Measurements from ENCODE around the gene MSRB2.
A peak's percentile ranks its signal among the peaks of the same experiment; 100 is the strongest.

MSRB2 gene

GRCh38 chr10:23096802-23097549, 1.6 kb downstream of the MSRB2 start:
- POLR2A ChIA-PET: interaction anchor here (0.8 kb wide), 1 partner anchor 511 kb away, joined by 3 read pairs; no protein-coding TSS in a partner anchor
- peak overlapping the region; percentile 68 for H3K4me3 ChIP-seq (ENCODE audit: low read depth, low read length)
- TF ChIP-seq CTCF (IDR thresholded peaks at IDR 0.05; ENCODE audit: insufficient read depth, low read length, missing control alignments): no peak
- CTCF ChIA-PET: interaction anchor here (0.6 to 0.7 kb wide), 2 partner anchors 1109 to 1928 kb away, joined by 3 read pairs; no protein-coding TSS in a partner anchor
- peak; percentile 34 for DNase-seq (ENCODE audit: low read depth, low spot score)

DNA sequence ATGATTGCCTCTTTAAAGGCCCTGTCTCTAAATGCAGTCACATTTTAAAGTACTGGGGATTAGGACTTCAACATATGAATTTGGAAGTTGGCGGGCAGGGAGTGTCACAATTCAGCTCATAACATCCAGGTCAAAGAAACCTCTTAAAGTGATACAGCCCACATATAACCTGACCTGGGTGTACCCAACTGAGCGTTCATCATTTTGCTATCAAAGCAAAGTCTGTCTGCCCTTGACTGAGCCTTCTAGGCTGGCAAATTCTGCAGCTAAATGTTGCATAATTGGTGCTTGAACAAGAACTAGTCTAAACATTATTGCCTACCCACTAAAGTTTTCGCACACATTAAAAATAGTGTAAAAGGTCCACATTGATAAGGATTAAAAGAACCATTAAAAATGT, 3.7 kb downstream of the MSRB2 start:
- ChIA-PET CTCF (no interaction called here), POLR2A (interaction anchor here (0.7 kb wide), 1 partner anchor 292 kb away, joined by 3 read pairs; no protein-coding TSS in a partner anchor)
- no peak overlapping the region for H3K4me3 ChIP-seq (ENCODE audit: low read depth, low read length)
- DNase-seq (ENCODE audit: low read depth, low spot score): no peak
- TF ChIP-seq CTCF (IDR thresholded peaks at IDR 0.05; ENCODE audit: insufficient read depth, low read length, missing control alignments): no peak

DNA sequence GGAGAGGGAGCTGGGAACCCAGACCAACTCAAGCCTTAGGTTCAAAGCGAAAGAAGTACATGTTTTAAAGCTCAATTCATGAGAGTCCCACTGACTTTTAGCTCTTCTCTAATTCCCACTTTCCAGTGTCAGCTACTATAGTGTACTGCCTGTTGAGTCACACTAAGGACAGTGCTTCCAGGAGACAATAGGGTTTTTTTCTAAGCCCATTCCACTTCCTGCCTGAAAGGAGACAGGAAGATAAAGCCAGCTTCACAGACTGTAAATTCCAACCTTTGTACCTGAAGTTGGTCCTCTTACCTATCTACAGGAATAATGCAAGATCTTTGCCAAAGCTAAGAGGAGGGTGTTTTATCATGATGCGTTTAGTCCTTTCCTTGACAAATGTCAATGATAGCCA, 4.4 kb downstream of the MSRB2 start:
- ChIA-PET CTCF (no interaction called here), POLR2A (no interaction called here)
- TF ChIP-seq CTCF (IDR thresholded peaks at IDR 0.05; ENCODE audit: insufficient read depth, low read length, missing control alignments): no peak
- H3K4me3 ChIP-seq (ENCODE audit: low read depth, low read length): no peak overlapping the region
- no peak for DNase-seq (ENCODE audit: low read depth, low spot score)

- DNase-seq (ENCODE audit: low read depth, low spot score): no peak
- H3K4me3 ChIP-seq (ENCODE audit: low read depth, low read length): no peak overlapping the region
- no peak for TF ChIP-seq CTCF (IDR thresholded peaks at IDR 0.05; ENCODE audit: insufficient read depth, low read length, missing control alignments)
- ChIA-PET CTCF (no interaction called here), POLR2A (no interaction called here)
Measured at GRCh38 chr10:23100331-23101030, 5.1 kb downstream of the MSRB2 start.

DNA sequence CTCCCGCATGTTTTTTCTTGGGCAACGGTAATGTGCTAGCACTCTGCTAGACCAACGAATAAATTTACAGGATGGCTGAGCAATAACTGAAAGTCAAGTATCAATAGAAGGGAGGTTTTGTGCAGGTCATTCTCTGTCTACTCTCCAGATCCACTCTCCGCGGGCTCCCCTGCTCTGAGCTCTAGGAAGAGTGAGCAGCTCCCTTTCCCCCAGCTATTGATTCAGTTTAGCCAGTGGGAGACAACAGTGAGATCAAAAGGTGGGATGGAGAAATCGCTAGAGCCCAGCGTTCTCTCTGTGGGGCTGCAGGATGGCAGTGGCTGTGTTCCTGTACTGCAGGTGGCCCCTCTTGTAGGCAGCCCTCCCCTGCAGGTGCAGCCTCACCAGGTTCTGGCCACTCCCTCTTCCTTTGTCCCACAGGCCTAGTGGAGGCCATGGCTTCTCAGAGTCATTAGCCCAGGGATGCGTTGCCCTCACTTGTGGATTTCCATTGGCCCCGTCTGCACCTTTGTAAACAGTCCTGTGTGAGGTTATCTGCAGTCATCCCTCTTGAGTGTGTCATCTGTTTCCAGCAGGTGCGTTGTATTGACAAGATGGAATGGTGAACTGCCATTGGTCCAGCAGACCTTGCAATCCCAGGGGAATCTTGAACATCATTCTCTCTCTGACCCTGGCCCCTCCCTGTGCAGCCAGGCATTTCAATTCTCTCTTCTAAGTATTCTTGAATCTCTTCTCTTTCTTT, 11.1 kb downstream of the MSRB2 start:
- POLR2A ChIA-PET: no interaction called here
- H3K4me3 ChIP-seq (ENCODE audit: low read depth, low read length): no peak overlapping the region
- no peak for TF ChIP-seq CTCF (IDR thresholded peaks at IDR 0.05; ENCODE audit: insufficient read depth, low read length, missing control alignments)
- no peak for DNase-seq (ENCODE audit: low read depth, low spot score)
- CTCF ChIA-PET: no interaction called here

All from AG04449 (cell line).